ENCODE measurements around the gene NUCB2.
"Not testable (repeated sequence)": the region's sequence is repeated elsewhere in the genome, so short reads cannot be mapped to it uniquely, and the experiment has no call there.

Gene NUCB2

DNA sequence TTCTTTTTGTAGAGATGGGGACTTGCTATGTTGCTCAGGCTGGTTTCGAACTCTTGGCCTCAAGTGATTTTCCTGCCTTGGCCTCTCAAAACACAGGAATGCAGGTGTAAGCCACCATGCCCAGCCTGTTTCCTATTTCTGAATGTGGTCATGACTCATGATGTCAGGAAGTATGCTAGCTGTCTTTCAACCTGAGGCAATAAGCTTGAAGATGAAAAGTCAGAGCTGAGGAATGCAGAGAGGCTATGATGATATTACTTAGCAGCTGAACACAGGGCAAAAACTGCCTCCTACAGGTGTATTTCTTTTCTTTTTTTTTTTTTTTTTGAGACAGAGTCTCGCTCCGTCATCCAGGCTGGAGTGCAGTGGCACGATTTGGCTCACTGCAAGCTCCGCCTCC is 9.0 kb upstream of the NUCB2 start:
- intact Hi-C loops (cut with DNase I), result no loop called here
- DNase-seq, result no peak

DNA sequence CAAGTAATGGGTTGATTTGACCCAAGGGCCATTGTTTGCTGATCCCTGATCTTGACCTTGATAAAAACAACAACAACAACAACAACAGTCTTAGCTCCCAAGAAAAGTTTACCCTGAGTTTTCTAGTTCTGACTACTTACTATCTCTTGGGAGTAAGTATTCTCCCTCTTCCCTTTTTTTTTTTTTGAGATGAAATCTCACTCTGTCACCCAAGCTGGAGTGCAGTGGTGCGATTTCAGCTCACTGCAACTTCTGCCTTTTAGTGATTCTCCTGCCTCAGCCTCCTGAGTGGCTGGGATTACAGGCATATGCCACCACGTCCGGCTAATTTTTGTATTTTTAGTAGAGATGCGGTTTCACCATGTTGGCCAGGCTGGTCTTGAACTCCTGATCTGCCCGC is 8.0 kb upstream of the NUCB2 start:
- intact Hi-C loops (cut with DNase I); DNase-seq: not testable (repeated sequence)

DNA sequence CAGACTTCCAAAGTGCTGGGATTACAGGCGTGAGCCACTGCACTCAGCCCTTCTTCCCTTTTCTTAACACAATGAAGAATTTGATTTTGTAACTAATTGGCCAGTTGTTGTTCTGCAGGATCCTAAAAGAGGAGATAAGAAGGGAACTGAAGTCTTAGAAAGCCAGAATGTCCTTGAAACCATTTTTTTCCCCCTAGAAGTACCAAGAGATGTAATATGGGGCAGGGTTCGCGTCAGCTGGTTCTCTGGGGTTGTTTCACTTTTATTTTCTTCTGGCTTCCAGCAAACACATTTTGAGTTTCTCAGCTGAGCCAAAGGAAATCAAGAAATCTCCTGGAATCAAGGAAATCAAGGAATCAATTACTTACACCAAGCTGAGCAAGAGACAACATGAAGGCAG is 7.6 kb upstream of the NUCB2 start:
- intact Hi-C loops (cut with DNase I), result no loop called here
- DNase-seq, result no peak

DNA sequence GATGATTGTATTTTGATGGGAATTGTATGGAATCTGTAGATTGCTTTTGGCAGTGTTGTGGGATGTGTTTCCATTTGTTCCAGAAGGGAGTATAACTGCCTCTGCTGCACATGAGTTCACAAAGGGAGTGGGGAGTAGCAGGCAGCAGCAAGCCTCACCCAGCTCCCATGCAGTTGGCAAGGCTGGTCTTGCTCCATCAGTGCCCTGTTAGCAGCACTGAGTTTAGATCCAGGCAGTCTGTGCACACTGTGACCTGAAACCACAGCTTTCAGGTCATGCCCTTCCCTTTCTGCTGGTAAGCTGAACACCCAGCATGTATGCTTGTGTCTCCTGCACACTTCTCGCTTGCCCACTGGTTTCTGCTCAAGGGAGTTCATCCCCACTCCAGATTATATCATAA is 3.7 kb upstream of the NUCB2 start:
- no peak for DNase-seq

DNA sequence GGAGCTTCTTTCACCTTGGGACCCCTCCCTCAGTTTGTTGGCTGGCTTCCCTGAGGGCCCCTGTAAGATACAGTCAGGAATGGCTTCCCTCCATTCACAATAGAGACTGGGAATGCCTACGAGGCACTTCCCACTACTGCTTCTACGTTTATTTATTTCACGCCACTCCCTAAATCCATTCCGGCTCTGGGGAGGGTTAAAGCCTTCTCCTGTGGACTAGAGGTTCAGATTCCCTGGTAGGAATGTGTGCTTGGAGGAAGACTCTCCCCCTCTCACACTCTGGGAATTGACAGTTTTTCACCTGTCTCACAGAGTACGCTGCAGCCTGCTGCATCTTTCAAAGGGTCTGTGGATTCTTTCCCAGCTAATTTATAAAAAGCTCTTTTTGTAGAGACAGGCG is 3.3 kb upstream of the NUCB2 start:
- no peak for DNase-seq
- intact Hi-C loops (cut with DNase I), result loop anchor here (10.0 kb wide), 1 partner anchor 58 kb away; no protein-coding TSS in a partner anchor

More for the DNA sequence above, 3.7 kb upstream of the NUCB2 start:
- intact Hi-C loops (cut with DNase I), result loop anchor here (10.0 kb wide), 1 partner anchor 58 kb away; no protein-coding TSS in a partner anchor

DNA sequence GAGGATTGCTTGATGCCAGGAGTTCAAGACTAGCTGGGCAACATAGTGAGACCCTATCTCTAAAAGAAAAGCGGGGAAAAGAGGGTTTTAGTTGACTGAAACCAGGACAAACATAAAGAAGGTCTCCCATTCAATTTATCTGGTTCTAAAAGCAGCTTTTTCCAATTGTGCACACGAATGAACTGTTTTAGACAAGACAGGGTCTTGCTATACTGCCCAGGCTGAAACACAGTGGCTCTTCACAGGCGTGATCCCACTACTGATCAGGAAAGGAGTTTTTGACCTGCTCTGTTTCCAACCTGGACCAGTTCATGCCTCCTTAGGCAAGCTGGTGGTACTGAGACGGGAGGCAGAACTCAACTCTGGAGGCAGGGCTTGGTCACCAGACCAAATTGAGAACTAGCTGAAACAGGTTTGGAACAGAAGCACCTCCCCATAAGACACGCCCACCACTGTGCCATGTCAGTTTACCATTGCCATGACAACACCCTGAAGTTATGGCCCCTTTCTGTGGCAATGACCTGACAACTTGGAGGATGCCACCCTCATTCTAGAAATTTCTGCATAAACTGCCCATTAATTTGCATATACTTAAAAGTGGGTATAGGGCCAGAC is 2.8 kb upstream of the NUCB2 start:
- intact Hi-C loops (cut with DNase I), result loop anchor here (10.0 kb wide), 1 partner anchor 59 kb away; no protein-coding TSS in a partner anchor
- DNase-seq, result no peak

DNA sequence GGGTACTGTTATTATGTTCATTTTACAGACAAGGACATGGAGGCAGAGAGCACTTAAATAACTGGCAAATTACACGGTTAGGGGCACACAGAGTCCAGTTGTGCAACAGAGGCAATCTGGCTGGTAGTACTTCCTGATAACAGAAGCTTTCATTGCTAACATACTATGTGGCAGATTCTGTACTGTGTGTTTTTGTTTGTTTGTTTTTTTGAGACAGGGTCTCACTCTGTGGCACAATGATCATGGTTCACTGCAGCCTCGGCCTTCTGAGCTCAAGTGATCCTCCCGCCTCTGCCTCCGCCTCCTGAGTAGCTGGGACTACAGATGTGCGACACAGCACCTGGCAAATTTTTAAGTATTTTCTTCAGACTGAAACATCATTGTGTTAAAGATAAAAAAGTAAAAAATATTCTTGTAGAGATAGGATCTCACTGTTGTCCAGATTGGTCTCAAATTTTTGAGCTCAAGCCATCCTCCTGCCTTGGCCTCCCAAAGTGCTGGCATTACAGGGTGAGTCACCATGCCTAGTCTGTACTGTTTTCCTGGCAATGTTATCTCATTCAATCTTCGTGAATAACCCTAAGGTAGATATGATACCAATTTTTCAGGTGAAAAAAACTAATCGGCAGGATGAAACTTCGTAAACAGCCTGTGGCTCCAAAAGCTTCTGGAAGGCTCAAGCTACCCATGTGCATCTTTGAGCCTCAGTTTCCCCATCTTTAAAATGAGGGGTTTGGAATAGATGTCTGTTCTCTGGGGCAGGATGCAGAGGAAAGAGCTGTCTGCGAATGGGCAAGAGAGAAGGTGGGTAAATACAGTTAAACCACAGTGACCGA is 921 bp upstream of the NUCB2 start:
- intact Hi-C loops (cut with DNase I), result loop anchor here (5.0 to 10.0 kb wide), 2 partner anchors 61 to 77 kb away; partner anchors contain the start of gene NCR3LG1
- DNase-seq, result peak in 1 of 10 donors; percentile 57

DNA sequence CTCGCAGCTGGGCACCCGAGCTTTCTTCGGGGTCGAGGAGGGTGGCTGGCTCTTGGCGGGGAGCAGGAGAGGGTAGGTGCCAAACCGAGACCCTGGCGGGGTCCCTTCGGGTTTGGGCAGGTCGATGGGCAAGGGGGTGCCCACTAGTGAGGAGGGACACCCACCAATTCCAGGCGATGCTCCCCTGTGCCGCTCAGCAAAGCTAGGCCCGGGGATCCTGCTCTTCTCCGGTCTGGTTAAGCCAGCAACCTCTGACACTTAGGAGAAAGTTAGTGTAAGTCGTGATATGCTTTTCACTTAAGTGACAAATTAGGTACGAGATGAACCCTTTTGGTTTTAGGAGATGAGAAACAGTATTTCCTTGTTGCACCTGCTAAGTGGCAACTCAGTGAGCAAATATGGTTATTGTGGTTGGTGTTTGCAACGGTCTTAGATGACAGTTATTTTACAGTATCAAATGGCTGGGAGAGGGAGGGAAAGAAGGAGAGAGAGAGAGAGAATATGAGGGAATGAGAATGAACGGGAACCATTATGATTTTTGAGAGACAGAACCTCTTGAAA is 565 bp downstream of the NUCB2 start:
- intact Hi-C loops (cut with DNase I), result loop anchor here (5.0 to 10.0 kb wide), 2 partner anchors 62 to 75 kb away; partner anchors contain the start of gene NCR3LG1
- DNase-seq, result no peak

DNA sequence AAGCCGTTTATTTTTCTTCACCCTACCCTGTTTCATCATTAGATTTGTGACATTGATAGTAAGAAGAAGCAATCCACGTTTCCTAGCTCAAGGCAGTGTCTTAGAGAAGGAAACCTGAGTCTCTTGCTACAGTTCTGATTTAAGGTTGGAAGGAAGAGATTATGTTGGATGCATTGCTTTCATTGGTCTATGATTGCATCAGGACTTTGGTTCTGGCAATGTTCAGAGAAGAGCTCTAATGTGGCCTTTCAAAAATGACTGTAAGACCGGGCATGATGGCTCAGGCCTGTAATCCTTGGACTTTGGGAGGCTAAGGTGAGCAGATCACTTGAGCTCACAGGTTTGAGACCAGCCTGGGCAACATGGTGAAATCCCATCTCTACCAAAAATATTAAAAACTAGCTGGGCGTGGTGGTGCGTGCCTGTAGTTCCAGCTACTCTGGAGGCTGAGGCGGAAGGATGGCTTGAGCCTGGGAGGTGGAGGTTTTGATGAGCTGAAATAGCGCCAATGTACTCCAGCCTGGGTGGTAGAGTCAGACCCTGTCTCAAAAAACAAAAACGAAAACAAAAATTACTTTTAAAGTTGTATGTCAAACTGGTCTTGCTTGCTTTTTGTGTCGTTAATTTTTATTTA is 4.1 kb downstream of the NUCB2 start:
- DNase-seq, result peak in 1 of 10 donors; percentile 42
- intact Hi-C loops (cut with DNase I), result no loop called here

DNA sequence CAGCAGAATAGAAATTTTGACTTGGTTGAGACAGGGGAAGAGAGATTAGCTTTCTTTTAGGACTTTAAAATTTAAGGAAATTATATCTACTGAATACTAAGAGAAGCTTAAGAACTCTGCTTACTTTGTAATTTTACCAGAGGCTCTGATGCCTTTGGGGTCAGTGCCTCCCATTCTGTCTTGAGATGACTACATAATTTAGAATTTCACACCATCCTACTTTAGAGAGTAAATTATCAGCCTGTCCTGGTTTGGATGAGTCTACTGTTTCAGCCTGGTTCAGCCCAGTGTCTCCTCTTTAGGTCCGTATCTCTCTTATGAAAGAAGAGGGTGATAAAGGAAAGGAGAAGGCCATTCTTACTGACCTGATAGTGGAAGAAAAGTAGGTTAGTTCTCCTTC is 9.8 kb downstream of the NUCB2 start:
- no peak for DNase-seq
- intact Hi-C loops (cut with DNase I), result no loop called here

DNA sequence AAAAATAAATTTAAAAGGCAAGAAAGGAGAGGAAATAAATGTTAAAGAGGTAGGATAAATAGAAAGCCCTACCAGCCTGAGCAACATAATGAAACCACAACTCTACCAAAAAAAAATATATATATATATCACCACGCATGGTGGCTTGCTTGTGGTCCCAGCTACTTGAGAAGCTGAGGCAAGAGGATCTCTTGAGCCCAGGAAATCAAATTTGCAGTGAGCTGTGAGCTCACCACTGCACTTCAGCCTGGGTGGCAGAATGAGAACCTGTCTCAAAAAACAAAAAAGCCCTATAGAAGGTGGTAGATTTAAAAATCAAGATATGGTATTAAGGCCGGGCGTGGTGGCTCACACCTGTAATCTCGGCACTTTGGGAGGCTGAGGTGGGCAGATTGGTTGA is 10.5 kb downstream of the NUCB2 start:
- intact Hi-C loops (cut with DNase I), result no loop called here

DNA sequence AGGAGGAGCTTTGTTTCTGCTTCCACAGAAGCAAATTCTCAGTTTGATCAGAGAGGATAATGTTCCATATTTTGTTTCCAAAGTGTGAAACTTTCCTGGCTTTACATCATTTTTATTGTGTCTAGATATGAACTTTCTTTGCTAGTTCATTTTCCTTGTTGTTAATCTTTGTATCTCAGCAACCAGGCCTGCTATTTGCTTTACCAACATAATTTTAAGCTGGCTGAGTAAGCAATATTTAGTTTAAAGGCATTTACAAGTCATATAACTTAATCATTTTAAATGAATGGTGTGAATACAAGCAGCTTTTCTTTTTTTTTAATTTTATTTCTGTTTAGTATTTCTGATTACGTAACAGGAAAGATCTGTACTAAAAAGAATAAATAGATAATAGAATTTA is 15.2 kb downstream of the NUCB2 start:
- DNase-seq, result no peak

More for the DNA sequence above, 10.5 kb downstream of the NUCB2 start:
- DNase-seq, result no peak

DNA sequence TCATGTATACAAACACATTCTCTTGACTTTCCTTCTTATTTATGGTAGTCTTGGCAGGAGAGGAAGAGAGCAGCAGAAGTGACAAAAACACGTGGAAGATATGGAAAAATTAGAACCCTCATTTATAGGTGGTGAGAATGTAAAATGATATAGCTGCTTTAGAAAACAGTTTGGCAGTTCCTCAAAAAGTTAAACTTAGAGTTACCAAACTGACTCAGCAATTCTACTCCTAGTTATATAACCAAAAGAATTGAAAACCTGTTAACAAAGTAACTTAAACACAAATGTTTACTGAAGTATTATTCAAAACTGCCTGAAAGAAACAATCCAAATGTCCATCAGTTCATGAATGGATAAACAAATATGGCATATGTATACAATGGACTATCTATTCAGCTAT is 16.8 kb downstream of the NUCB2 start:
- intact Hi-C loops (cut with DNase I), result no loop called here
- no peak for DNase-seq

More for the DNA sequence above, 15.2 kb downstream of the NUCB2 start:
- intact Hi-C loops (cut with DNase I), result no loop called here

DNA sequence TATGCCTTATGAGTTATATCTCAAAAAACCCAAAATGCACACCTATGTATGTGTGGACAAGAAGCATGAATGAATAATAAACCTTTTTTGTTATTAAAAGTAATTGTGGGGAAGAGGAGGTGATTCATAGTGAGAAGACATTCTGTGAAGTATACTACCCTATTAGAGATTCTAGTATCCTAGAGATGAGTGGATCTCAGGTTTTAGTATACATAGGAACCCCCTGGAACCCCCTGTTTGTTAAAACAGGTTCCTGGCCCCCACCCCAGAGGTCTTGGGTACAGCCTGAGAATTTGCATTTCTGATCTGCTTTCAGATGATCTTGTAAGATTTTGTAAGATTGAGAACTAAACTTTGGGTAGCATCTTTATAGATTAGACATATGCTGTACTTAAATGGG is 17.5 kb downstream of the NUCB2 start:
- intact Hi-C loops (cut with DNase I), result no loop called here
- DNase-seq, result no peak

DNA sequence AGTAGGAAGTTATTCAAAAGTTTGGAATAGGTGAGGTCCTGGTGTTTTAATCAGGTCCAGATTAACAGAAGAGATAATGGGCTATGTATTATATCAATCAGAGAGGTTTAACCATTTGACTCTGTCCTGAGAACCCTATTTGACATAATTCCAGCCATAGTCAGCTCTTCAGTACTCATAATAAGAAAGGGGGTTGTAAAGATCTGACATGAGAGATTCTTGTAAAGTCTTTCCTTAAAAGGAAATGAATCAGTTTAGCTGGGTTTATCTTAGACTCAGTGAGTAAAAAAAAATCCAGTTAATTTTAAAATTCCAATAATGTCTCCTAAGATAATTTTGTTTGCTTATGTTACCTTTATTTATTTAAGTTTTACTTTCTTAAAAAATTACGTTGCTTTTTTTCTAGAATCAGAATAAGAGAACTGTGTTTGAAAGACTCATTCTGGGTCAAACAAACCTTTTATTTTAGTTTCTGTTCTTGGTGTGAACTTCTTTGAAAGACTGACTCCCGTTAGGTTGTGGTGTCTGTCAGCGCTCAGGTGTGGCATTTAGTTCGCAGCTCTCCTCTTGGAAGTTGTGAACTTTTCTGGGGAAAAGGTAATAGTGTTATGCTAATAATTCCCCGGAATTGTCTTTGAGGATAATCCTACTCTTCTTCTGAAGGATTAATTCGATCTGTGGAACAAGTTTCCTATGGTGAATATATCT is 20.5 kb downstream of the NUCB2 start:
- DNase-seq, result no peak
- intact Hi-C loops (cut with DNase I), result no loop called here

DNA sequence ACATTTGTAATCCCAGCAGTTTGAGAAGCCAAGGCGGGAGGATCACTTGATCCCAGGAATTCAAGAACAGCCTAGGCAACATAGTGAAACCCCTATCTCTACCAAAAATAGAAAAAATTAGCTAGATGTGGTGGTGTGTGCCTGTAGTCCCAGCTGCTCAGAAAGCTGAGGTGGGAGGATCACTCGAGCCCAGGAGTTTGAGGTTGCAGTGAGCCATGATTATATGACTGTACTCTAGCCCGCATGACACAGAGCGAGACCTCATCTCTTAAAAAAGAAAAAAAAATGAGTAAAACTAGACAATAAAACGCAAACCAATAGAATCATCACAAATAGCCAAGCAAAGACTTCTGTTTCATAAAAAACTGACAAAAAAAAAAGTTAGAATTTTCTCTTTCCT is 21.8 kb downstream of the NUCB2 start:
- intact Hi-C loops (cut with DNase I), result no loop called here
- no peak for DNase-seq

DNA sequence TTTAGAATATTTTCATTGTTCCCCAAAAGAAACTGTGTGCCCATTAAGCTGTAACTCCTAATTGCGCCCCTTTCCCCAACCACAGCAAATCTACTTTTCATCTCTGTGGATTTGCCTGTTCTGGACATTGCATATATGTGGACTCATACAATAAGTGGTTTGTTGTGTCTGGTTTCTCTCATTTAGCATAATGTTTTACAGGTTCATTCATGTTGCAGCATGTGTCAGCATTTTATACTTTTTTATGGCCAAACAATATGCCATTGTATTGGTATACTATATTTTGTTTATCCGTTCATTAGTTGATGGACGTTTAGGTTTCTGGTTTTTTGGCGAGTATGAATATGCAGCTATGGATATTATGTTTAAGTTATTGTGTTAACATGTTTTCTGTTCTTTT is 23.8 kb downstream of the NUCB2 start:
- no peak for DNase-seq
- intact Hi-C loops (cut with DNase I), result no loop called here

DNA sequence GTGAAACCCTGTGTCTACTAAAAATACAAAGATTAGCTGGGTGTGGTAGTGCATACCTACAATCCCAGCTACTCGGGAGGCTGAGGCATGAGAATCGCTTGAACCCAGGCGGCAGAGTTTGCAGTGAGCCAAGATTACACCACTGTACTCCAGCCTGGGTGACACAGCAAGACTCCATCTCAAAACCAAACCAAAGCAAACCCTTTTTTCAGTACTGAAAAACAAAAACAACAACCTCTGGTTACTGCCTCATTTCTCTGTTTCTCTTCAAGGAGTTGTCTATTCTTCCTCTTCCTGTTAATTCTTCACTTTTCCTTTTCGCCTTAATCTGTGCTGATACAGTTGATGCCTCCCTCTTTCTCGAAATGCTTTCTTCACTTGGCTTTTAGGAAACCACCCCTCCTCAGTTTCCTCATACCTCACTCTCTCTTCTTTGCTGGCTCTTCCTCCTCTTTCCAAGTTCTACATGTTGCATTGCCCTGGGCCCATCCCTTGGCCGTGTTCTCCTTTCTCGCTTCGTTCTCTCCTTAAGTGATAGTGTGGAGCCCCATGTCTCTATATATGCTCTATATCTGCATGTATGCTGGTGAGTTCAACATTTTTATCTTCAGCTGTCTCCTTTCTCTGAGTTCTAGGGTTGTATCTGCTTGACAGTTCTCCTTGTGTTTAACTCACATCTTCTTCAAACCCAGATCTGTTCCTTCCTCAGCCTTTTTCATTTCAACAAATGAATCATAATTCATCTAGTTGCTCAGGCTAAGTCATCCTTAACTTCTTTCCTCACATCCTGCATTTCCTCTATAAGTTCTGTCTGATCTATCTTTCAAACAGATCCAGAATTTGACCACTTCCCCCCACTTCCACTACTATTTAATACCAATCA is 37.1 kb downstream of the NUCB2 start:
- no peak for DNase-seq
- intact Hi-C loops (cut with DNase I), result no loop called here

DNA sequence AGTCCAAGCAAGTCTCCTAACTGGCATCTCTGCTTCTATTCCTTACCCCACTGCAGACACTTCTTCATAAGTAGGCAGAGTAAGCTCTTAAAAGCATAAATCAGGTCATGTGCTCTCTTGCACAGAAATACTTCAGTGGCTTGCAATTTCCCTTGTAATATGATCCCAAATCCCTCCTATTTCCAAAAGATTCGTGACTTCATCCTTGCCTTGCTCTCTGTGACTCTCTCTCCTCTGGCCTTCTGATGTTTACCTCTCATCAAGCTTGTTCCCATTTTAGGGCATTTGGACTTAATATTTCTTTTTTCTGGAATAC is 37.7 kb downstream of the NUCB2 start:
- intact Hi-C loops (cut with DNase I), result no loop called here
- no peak for DNase-seq
